CD4-positive, alpha-beta T cell treated with Interleukin-1 beta for 1 hour (primary cell): ENCODE data around the gene TUBGCP2.
"Not testable (repeated sequence)": the region's sequence is repeated elsewhere in the genome, so short reads cannot be mapped to it uniquely, and the experiment has no call there.

Source experiments
- DNase-seq, 2 donors: peaks; one replicate each; pipeline ENCODE4 v3.0.0-alpha.2; 2020 to 2022

TUBGCP2 gene

DNA sequence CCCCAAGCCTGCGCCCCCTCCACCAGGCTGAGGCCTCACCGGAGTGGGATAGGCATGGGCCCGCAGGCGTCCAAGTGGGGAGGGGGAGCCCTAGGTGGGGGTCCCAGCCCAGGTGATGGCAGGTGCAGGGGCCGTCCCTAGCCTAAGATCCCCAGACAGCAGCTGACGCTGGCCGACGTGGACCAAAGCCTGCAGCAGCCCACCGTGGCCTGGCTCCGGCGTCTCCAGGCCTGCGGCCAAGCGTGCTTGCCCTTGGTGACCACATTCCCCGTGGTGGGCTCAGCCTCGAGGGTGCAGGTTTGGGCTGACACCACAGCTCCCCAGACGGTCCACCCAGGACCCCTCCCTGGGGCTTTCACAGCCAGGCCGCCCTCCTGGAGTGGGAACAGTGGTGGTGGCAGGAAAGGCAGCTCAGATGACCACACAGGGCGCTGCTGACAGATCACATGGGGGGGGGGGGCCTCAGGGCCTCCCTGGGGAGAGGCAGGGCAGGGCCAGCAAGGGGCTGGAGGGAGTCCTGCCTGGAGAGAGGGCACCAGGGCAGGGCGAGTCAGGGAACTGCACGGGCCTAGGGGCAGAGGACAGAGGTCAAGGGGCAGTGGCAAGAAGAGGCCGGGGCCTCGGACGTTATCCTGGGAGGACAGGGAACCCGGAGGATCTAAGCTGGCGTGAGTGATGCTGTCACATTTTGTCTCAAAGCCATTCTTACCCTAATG is 31.2 kb downstream of the TUBGCP2 start:
- no peak for DNase-seq

DNA sequence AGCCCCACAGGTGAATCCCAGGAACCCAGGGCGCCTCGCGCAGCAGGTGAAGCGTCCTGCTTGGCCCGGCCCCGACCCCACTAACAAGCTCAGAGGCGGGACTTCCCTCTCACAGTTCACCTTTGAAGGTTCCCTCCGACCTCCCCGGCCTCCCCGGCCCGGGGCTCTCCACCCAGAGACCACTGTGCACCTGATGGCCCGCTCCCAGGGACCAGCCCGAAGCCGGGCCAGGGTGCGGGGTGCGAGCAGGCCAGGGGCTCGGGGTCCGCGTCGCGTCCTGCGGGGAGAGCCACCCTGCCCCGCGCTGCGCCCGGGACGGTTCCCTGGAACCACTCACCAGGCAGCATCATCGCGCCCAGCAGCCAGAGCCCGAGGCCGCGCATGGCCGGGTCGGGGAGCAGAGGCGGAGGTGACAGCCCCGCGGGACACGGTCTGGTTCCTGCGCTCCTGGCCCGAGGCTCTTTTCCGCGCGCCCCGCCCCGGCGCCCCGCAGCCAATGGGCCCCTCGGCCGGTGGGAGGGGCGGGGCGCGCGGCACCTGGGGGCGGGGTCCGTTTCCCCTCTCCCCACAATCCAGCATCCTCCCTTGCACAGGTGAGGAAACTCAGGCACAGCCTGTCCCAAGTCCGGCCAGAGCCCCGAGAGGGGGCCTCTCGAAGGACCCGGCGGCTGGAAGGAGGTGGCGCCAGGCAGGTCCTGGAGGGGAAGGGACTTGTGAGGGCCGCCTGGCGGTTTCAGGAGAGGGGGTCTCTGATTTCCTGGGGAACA is 32.1 kb downstream of the TUBGCP2 start, which contains the start of gene ADAM8:
TSS of gene ADAM8 (minus strand) at position 434 of the 767 bp plus-strand sequence. CDS start at position 383, 51 bp downstream.
- peak; percentile 75 to 76 for DNase-seq

DNA sequence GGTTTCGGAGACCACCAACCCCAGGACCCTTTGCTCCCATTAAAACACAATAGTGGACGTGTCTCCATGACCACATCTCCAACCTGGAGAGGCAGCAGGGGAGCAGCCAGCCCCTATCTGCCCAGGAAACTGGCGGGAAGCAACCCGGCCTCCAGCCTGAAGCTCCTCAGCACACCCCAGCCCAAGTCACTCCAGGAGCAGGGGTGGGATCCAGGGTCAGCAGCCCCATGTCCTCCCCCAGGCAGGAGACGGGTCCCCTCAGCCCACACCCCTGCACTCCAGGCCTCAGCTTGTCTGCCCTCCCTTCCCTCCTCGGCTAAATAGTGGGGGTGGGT is 32.6 kb downstream of the TUBGCP2 start:
- DNase-seq = no peak

DNA sequence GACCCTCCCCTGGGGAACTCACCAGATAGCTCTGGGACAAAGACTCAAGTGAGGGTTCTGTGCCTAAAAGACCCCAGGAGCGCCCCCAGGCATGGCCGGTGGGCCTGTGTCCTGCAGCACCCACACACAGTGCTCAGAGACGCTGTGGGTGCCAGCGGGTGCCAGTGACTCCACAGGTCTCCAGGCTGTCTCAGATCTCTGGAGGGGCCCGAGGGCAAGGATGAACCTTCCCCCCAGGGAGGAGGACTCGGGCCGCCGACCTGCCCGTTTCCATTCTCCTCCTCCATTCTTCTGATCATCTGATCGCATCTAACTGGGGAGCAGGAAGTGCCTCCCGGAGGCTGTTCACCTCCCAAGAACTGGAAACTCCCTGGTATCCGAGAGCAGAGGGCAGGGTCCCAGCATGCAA is 33.0 kb downstream of the TUBGCP2 start:
- peak; percentile 60 to 69 for DNase-seq

DNA sequence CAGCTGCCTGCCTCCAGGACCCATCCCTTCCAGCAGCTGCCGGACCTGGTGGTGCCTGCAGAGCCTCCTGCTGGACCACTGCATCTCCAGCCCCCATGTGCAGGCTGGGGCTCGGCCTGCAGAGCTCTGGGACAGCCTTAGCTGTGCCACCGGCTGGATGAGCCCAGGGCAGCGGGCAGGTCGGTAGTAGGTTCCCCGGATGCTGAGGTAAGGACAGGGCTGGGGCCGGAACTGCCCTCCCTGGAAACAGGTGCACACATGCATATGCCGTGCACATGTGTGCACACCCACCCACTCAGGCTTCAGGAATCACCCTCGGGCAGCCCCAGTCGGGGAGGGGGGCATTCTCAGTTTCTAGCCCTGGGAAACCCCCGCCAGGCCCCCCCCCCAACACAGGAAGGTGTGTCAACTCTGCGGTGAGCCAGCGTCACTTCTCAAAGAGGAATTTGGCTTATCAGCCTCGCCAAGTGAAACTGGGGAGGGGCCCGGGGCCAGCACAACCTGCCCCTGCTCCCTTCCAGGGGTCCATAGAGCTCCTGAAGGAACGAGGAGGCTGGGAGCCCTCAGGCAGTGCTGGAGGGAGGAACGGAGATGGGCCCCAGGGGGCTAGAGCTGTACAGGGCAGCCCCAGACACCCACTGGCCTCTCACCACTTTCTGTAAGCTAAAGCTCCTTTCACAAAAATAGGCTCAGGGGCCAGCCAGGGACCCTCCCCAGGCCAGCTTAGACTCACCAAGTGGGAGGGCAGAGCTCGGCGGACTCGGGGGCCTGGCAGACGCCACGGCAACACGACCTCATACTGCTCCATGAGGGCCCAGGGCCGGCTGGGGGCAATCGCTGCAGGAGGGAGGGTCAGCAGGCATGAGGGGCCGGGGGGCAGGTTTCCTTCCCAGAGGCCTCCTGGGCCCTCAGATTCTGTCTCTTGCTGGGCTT is 33.7 kb downstream of the TUBGCP2 start:
- peak; percentile 87 to 88 for DNase-seq

DNA sequence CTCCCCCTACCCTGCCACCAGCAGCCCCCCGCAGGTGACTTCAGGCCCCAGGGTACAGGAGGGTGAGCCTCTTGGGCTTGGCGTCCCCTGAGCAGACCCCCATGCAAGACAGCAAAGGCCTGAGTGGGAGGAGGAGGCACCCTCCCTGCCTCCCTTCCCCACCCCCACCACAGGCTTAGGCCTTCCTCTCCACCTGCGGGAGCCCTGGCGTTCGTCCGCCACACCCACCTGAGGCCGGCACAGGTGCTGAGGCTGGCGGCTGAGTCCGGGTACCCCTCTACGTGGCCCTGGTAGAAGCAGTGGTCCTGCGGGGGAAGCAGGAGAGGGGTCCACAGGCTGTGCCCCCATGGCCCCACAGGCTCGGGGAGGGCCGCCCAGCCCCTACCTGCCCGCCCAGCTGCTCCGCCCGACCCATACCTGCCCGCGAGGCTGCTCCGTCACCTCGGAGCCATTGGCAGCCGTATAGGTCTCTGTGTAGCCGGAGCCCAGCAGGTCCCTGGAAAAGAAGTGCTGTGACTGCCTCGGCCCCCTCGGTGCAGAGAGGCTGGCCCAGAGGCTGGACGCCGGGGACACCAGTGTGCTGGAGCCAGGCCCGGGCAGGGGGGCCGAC is 35.0 kb downstream of the TUBGCP2 start:
- no peak for DNase-seq

DNA sequence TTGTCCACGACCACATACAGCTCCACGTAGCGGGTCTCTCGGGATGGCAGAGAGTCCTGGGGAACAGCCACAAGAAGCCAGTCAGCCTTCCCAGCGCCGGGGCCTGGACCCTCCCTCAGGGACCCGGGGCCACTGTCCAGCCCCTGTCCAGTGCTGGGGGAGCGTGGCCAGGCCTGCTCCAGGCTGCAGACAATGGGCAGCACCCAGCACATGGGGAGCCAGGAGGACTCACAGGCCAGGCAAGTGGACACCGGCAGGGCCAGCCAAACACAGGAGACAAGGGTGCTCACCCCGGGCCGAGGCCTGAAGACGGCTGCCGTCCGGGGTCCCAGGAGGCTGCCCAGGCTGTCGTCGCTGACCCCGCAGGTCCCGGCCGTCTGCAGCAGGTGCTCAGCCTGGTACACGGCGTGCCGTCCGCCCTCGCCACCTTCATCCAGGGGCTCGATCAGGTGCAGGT is 35.7 kb downstream of the TUBGCP2 start:
- no peak for DNase-seq

DNA sequence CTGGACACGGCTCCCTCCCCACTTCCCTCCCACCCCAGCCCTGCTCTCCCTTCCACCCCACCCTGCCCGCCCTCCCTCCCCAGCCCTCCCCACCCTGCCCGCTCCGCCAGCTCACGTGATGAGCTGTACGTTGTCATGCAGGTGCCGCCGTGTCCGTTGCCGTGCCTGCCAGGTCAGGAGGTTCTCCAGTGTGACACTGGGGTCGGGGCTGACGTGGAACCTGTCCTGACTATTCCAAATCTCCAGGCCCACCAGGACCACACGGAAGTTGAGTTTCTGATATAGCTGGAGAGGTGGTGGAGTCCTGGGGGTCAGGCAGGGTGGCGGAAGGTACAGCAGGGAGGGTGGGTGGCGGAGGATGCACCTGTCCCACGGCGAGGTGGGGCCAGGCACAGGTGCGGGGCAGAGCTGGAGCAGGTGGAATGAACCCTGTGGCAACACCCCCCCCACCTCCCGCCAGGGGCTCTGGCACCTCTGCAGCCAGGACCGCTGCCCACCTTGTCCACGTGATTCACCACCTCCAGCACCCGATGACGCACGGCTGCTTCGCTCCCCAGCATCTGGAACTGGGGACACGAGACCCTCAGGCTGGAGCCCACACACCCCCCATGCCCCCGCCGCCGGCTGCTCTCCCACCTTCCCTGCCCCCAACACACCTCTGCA is 36.2 kb downstream of the TUBGCP2 start:
- no peak for DNase-seq

DNA sequence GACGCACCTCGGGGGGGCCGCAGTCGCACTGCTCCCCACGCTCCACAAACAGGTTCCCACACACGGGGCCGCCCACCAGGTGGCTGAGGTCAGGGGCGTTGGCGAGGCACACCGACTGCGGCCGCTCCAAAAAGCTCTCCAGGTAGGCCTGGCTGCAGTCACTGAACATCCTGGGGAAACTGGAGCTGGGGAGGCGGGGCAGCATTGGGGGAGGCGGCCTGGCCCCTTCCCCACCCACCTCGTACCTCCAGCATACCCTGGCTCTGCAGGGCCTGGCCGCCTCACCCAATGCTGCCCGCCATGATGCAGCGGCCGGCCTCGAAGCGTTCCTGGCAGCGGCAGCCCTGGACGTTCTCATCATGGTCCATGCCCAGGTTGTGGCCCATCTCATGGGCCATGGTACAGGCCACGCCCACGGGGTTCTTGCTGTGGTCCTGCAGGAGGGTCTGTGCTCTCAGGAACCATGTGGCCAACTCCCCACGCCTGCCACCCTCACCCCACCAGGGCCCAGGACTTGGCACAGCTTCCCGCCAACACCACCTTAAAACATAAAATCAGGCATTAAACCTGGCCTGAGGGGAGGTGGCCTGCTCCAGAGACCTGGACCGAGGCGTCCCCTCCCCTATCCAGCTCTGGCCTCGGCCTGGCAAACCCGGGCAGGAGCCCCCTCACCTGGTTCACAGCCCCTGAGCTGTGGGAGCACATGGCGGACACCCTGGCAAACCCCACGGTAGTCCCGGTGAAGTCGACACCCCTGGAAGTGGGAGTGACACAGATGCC is 37.0 kb downstream of the TUBGCP2 start:
- no peak for DNase-seq

DNA sequence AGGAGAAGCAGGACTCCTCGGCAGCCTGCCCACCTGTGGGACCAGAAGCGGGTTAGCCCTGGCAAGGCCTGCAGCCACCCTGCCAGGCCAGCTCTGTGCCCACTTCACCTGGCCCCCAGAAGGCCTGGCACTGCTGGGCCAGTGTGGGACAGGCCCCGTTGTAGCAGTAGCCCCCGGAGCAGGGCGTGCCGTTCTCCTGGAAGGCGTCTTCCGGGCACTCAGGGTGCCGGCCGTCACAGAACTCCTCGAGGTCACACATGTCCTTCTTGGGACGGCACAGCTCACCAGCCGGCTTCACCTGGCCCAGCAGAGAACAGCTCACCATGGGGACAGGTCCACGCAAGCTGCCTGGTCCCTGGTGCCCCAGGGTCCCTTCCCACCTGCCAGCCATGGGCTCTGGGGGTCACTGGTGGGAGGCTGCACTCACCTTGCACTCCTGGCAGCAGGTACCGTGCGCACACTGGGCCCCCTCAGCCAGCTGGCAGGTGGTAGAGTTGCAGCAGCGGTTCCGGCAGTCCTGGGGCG is 37.8 kb downstream of the TUBGCP2 start:
- no peak for DNase-seq

DNA sequence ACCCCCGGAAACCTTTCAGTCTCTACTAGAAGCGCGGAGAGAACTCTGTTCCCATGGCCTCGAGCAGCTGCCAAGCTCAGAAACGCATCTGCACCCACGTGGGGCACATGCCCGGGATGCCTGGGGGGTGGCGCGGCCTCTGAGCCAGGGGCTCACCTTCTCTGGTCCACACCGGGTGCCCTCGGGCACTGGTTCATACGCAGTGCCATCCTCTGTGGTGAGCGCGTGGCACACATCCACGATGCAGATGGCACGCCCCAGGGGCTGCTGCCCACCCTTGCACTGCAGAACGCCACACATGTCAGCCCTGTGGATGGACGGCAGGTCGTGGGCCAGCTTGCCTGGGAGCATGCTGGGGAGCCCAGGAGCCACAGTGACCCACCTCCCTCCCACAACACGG is 38.5 kb downstream of the TUBGCP2 start:
- no peak for DNase-seq

DNA sequence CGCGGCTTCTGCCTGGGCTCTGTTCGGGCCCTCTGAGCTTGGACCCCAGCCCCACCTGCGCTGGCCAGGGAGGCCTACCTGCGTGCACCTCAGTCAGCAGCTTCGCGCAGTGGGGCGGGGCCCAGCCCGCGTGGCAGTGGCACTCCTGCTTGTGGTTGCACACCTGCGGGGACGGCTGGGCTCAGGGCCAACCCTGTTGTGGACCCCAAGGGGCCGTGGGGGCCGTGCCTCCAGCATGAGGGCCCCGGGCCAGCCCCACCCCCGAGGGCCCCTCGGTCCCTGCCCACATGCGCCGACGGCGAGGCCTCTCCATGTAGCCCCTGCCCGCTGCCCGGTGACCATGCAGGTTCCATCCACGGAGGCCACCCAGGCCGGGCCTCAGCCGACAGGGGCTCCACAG is 39.3 kb downstream of the TUBGCP2 start:
- DNase-seq = no peak

DNA sequence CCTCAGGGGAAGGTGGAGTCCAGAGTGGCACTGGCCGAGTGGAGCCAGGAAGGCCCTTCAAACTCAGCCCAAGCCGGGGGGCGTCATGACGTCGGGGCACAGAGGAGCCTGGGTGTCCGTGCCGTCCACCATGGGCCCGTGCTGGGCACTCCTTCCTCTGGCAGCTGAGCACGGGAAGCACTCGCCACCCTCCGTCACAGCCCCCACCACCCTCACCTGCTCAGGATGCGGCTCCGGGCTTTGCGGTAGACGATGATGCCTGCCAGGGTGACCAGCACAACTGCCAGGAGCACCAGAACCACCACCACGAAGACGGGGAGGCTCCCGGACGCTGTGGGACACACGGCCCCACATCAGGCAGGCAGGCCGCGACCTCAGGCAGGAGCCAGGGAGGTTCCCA is 40.1 kb downstream of the TUBGCP2 start:
- no peak for DNase-seq

DNA sequence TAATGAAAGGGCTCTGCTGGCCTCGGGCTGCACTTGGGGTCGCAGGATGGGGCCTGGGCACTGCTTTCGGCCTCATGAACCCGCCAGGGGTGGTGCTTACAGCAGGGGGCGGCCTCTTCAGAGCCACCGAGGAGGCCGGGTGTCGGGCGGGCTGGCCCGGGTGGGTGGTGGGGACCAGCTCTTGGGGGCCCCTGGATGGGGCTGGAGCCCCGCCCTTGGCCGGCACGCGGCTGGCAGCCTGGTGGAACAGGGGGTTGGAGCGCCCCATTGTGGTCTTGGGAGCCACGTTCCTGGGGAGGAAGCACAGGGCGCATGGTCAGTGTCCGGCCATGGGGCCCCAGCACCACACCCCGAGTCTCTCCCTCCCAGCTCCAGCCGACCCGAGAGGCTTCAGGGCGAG is 40.8 kb downstream of the TUBGCP2 start:
- DNase-seq = no peak

DNA sequence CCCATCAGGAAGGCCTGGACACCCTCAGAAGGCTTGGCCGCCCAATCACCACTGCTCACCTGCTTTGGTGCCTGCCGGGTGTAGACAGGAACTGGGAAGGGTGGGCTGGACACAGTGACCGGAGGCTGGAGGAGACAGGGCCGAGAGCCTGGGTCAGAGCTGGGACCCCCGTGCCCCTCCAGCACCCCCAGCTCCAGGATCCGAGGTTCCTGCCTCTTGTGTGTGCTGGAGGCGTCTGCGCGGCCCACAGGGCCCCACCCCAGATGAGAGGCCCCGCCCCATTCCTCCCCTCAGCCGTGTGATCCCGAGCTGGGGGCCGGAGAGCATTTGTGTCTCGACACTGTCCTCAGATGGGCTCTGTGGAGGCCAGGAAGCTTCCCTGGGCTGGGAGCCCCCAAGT is 41.4 kb downstream of the TUBGCP2 start:
- DNase-seq = no peak

DNA sequence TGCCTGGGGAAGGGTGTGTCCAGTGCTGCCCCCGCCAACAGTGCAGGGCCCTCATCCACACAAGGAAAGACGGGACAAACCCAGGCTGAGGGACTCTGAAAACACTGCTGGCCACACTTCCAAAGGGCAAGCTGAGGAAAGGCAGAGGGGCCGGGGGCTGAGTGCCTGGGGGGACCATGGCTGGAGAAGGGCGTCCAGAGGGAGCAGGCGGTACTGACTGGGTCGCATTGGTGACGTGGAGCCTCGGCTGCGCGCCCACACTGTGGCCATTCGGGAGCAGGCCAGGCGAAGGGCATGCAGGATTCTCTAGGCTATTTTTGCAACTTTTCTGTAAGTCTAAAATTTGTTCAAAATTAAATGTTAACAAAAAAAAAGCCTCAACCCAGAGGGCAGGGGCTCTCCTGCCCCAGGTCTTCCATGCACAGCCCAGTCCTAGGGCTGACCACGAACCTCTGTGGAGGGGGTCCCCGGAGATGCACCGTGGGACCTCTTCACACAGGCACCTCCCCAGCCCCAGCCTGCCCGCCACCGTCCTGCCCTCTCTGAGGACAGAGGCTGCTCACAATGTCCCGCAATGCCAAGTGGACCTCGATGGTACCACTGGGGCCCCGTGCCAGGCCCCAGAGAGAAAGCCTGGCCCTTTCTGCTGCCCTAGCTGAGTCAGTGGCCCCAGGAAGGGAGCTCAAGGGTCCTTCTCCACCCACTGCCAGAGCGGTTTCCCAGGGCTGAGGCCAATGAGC is 42.4 kb downstream of the TUBGCP2 start:
- DNase-seq = no peak

DNA sequence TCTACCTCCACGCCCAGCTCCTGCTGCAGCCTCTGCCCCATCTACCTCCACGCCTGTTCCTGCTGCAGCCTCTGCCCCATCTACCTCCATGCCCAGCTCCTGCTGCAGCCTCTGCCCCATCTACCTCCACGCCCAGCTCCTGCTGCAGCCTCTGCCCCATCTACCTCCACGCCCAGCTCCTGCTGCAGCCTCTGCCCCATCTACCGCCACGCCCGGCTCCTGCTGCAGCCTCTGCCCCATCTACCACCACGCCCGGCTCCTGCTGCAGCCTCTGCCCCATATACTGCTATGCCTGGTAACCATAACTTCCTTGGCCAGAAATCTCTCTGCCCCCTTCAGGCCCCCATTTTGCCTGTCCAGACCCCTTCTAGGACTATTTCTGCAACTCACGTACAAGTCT is 43.6 kb downstream of the TUBGCP2 start:
- DNase-seq = not testable (repeated sequence)

DNA sequence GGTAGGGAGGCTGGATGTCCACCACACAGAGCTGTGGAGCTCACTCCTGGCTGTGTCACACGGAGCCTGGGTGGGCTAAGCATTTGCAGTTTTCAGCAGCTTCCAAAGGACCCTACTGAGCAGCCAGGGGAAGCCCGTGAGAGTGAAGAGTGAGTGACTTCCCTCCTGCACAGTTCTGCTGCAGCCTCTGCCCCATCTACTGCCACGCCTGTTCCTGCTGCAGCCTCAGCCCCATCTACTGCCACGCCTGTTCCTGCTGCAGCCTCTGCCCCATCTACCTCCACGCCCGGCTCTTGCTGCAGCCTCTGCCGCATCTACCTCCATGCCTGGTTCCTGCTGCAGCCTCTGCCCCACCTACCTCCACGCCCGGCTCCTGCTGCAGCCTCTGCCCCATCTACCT is 44.2 kb downstream of the TUBGCP2 start:
- DNase-seq = peak; percentile 58 to 64

DNA sequence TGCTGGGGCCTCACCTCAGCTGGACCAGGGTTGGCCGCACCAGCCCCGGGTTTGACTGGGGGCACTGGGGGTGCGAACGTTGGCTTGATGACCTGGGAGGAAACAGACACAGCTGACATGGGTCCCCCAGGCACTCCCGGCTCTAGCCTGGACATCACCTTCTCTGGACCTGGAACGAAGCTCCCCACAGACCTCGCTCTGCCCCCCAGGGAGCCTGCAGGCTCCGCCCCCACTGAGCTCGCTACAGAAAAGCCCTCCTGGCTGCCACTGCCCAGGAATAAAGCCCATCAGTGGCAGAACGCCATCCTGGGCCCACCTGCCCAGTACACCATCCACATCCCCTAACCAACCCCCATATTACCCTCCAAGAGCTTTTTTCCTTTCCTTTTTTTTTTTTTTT is 45.0 kb downstream of the TUBGCP2 start:
- no peak for DNase-seq

DNA sequence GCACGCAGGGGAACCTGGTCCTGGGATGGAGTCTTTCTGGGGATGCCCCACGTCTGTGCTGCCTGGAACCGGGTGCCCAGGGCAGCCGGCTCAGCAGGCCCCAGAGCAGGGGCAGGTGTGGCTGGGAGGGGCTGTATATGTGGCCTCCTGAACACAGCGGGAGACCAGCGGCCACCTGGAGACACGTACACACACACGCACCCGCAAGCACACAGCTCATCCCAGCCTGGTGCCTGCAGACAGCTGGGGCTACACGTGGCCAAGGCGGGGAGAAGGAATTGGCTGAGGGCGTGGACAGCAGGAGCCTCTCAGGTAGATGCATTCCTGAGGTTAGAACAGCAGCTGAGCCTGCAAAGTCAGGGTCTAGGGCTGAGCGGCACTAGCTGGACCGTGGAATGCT is 46.0 kb downstream of the TUBGCP2 start:
- DNase-seq = no peak
